ENCODE measurements around the gene CLTRN.

- TF ChIP-seq TCF7L2 (IDR thresholded peaks at IDR 0.05; ENCODE audit: low read depth, low read length) (no peak), CTCF (IDR thresholded peaks at IDR 0.05) (no peak)
Observed at GRCh38 chrX:15598026-15598425, 66.6 kb downstream of the CLTRN start.

Measured in Panc1 (cell line).